Adrenal gland (tissue), 5 donors: ENCODE results near the gene ERGIC2.

Experiments used
- POLR2A ChIP-seq, 2 donors: fragments of 450-650 bp; IDR thresholded peaks; one replicate each; pipeline ENCODE4 v1.6.1; 2017; ENCODE audit warnings: antibody characterized with exemption in 2 of 2, mild to moderate bottlenecking in 2 of 2, moderate library complexity in 1 of 2
- TF ChIP-seq, protein P1 (sequence below), 6 experiments: fragments of 450-650 bp in 4 of 6; fragments of 200-600 bp in 2 of 6; sonication (generic) in 1 of 6; IDR thresholded peaks; 1 replicate in 5 of 6; 2 replicates in 1 of 6; pipeline versions ENCODE4 v1.5.1 to v1.8.0; 2016 to 2021; ENCODE audit warnings: antibody characterized with exemption in 6 of 6, mild to moderate bottlenecking in 2 of 6, moderate library complexity in 1 of 6
- donor health status: DM: no; HTN: no; CAD: no.

DNA sequence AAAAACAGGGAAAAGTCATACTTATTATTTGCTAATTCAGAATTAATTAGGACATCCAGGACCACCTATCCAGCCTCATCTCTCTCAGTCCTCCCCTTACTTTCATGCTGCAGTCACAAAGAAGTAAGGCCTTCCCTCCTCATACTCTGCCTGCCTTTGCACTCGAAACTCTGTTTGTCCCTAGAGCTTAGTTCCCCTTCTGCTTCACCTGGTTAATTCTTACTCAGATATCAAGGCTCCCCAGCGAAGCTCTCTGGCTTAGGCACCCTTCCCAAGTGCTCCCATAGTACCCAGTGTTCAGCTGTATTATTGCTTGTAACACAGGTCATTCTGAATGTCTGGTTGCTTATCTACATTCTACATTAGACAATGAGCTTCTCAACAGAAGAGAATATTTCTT, 81.3 kb downstream of the ERGIC2 start:
- TF ChIP-seq, protein P1, sequence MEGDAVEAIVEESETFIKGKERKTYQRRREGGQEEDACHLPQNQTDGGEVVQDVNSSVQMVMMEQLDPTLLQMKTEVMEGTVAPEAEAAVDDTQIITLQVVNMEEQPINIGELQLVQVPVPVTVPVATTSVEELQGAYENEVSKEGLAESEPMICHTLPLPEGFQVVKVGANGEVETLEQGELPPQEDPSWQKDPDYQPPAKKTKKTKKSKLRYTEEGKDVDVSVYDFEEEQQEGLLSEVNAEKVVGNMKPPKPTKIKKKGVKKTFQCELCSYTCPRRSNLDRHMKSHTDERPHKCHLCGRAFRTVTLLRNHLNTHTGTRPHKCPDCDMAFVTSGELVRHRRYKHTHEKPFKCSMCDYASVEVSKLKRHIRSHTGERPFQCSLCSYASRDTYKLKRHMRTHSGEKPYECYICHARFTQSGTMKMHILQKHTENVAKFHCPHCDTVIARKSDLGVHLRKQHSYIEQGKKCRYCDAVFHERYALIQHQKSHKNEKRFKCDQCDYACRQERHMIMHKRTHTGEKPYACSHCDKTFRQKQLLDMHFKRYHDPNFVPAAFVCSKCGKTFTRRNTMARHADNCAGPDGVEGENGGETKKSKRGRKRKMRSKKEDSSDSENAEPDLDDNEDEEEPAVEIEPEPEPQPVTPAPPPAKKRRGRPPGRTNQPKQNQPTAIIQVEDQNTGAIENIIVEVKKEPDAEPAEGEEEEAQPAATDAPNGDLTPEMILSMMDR (IDR thresholded peaks at IDR 0.05) = no peak
- no peak for TF ChIP-seq POLR2A (IDR thresholded peaks at IDR 0.05)
